ENCODE measurements around the gene HIPK3. TPM values are rescaled to one million over a fixed set of nuclear protein-coding genes. Genes with fewer than 3 reads are reported as not detected.

HIPK3 gene
- total and polyA plus RNA-seq, 10 of the 15 experiments (the other 5 are each of a cell fraction or from before 2014, with no cell fraction given), result 3.4 to 26.5 (median 13.6) TPM

- 80% methylated on average over 13 of the region's 13 CpGs for WGBS (ENCODE audit: insufficient coverage, insufficient replicate concordance, low lambda C conversion rate, missing lambda C conversion rate)
- Histone ChIP-seq H2AFZ (ENCODE audit: control insufficient read depth, low read depth, low read length) (no peak overlapping the region), H4K20me1 (ENCODE audit: control insufficient read depth, insufficient read depth) (no peaks in the 10 kb centered on the region), H3K4me3 (no peak overlapping the region), H3K79me2 (ENCODE audit: control insufficient read depth, insufficient read depth, low read length) (no peaks in the 10 kb centered on the region), H3K27ac (ENCODE audit: control insufficient read depth, insufficient read depth) (no peak overlapping the region), H3K4me1 (ENCODE audit: control insufficient read depth, insufficient read depth, low read length) (peaks cover 28% of the 10 kb centered on the region), H3K9ac (ENCODE audit: control insufficient read depth, insufficient read depth, low read length) (no peak overlapping the region), H3K9me3 (replicated peaks; ENCODE audit: control insufficient read depth, insufficient read depth, low read length) (no peaks in the 10 kb centered on the region; the same call in 2 of the 3 replicates), H3K36me3 (ENCODE audit: control insufficient read depth in 2 of 2, insufficient read depth in 2 of 2, low read length in 1 of 2) (no peaks in the 10 kb centered on the region), H3K27me3 (replicated peaks in 1 of 2; ENCODE audit: control insufficient read depth in 2 of 2, insufficient read depth in 2 of 2, low read length in 1 of 2) (no peaks in the 10 kb centered on the region), H3K4me2 (ENCODE audit: control insufficient read depth, insufficient read depth) (no peak overlapping the region)
- CTCF ChIA-PET, result interaction anchor here (2.7 kb wide), 1 partner anchor 28 kb away, joined by 6 read pairs; no protein-coding TSS in a partner anchor
- POLR2A ChIA-PET, result no interaction called here
- ATAC-seq (no peak), FAIRE-seq (no peak), DNase-seq (ENCODE audit: low read depth, low spot score) (no peak)
- in situ Hi-C loops (cut with MboI), result no loop called here
- intact Hi-C loops (cut with micrococcal nuclease; ENCODE audit: unreplicated experiment), result no loop called here
- RAD21 ChIA-PET (ENCODE audit: unreplicated experiment), result interaction anchor here (1.1 kb wide), 1 partner anchor 12 kb away, joined by 3 read pairs; no protein-coding TSS in a partner anchor
- BruUV-seq (replicated peaks), result no TSS peak
- SMC1A ChIA-PET (ENCODE audit: uncharacterized antibody, unreplicated experiment), result interaction anchor here (0.7 to 2.2 kb wide), 4 partner anchors 26 to 599 kb away, joined by 3 to 13 read pairs (median 5); no protein-coding TSS in a partner anchor
- TF ChIP-seq NFYB (IDR thresholded peaks at IDR 0.05; ENCODE audit: insufficient read depth, low read depth, low read length), result no peak
- TF ChIP-seq ATF2 (IDR thresholded peaks at IDR 0.05; ENCODE audit: low read length), result no peak
- TF ChIP-seq BCL3 (IDR thresholded peaks at IDR 0.05; ENCODE audit: borderline replicate concordance, insufficient read depth, low read depth, low read length, poor library complexity, severe bottlenecking), result no peak
- no peak for TF ChIP-seq ZBTB33 (IDR thresholded peaks at IDR 0.05)
- no peak for TF ChIP-seq FOXM1 (IDR thresholded peaks at IDR 0.05; ENCODE audit: low read depth, low read length)
- TF ChIP-seq EED (IDR thresholded peaks at IDR 0.05; ENCODE audit: low read depth), result no peak
- TF ChIP-seq MTA2 (IDR thresholded peaks at IDR 0.05; ENCODE audit: low read depth), result no peak
- TF ChIP-seq EZH2 (IDR thresholded peaks at IDR 0.05; ENCODE audit: borderline replicate concordance, control insufficient read depth, low read depth, low read length), result no peak
- TF ChIP-seq KLF5 (IDR thresholded peaks at IDR 0.05; ENCODE audit: partially characterized antibody), result no peak
- TF ChIP-seq NR2C1 (IDR thresholded peaks at IDR 0.05), result no peak
- TF ChIP-seq NFXL1 (IDR thresholded peaks at IDR 0.05; ENCODE audit: borderline replicate concordance), result no peak
- no peak for TF ChIP-seq ZNF687 (IDR thresholded peaks at IDR 0.05)
- no peak for TF ChIP-seq NR2C2 (IDR thresholded peaks at IDR 0.05; ENCODE audit: borderline replicate concordance, control insufficient read depth, insufficient read length, low read depth)
Measured at GRCh38 chr11:33390944-33391892, 134.0 kb downstream of the HIPK3 start.
